Stimulated activated CD4-positive, alpha-beta T cell treated with anti-CD3 and anti-CD28 coated beads, Interleukin-2, amount 100 ng/mL, for 4 hours (primary cell): Measurements from ENCODE around the gene TNFAIP8L1.

ENCODE experiments used
- DNase-seq: peaks from one replicate; pipeline ENCODE4 v3.0.0-alpha.2; 2020; ENCODE audit warnings: low read depth

The TNFAIP8L1 gene

GRCh38 chr19:4649392-4650047 lies 10.2 kb downstream of the TNFAIP8L1 start:
- DNase-seq = no peak

GRCh38 chr19:4650159-4650558 lies 10.8 kb downstream of the TNFAIP8L1 start:
- DNase-seq = no peak

DNA sequence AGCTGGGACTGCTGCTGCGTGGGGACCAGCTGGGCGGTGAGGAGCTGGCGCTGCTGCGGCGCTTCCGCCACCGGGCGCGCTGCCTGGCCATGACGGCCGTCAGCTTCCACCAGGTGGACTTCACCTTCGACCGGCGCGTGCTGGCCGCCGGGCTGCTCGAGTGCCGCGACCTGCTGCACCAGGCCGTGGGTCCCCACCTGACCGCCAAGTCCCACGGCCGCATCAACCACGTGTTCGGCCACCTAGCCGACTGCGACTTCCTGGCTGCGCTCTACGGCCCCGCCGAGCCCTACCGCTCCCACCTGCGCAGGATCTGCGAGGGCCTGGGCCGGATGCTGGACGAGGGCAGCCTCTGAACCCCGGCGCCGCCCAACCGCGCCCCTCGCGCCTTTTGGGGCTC lies 12.8 kb downstream of the TNFAIP8L1 start:
- no peak for DNase-seq

DNA sequence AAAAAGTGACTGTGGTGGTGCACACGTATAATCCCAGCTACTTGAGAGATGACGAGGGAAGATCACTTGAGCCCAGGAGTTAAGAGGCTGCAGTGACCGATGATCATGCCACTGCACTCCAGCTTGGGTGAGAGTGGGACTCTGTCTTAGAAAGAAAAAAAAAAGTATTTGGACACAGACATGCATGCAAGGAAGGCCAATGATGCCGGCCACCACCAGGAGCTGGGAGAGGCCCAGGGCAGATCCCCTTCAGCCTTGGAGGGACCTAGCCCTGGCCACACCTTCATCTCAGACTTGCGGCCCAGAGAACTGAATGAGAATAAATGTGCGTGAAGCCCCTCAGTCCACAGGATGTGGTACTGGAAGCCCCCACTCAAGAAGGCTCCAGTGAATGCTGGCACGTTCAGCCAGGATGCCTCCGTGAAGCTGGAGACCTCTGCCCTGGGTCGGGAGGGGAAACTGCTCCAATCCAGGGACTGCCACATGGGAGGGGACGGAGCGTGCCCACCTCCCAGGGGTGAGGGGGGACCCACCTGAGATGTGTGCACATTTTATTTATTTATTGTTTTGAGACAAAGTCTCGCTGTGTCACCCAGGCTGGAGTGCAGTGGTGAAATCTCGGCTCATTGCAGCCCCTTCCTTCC lies 14.6 kb downstream of the TNFAIP8L1 start:
- no peak for DNase-seq

DNA sequence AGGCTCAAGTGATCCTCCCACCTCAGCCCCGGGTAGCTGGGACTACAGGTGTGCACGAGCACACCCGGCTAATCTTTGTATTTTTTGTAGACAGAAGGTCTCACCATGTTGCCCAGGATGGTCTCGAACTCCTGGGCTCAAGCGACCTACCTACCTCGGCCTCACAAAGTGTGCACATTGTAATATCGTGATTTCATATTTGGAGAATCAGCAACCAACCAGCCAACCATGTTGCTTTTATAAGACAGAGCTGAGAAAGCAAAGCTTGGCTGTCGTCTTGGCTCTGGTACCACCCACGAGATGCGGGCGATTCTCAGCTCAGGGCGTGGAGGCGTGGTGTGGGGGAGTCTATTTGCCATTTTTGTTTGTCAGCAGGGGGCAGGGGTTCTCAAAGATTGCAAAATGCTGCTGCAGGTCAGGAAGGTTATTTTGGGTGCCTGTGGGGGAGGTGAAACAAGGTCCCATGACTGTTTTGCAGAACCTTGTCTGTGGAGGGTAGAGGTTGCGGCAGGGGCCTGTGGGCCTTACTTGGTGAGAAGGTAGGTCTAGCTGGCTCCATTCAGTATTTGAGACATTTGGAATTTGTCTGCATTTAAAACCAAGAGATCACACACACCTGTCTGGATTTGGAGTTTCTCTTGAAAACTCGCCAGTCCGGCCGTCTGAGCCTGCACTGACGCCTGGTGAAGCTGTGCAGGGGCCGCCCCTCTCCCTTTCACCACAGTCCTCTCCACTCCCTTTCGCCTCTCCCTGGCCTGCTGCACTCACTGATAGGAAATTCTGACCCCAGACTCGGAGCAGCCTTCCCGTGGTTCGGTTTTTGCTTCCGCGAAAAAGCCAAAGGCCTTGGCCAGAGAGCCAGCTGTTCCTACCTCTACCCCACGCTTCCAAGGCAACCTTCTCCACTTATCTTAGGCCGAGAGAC lies 15.4 kb downstream of the TNFAIP8L1 start:
- no peak for DNase-seq

GRCh38 chr19:4656102-4656501 lies 16.8 kb downstream of the TNFAIP8L1 start:
- no peak for DNase-seq

- no peak for DNase-seq
Observed at GRCh38 chr19:4657262-4657661, 17.9 kb downstream of the TNFAIP8L1 start.

- DNase-seq = no peak
Observed at GRCh38 chr19:4657835-4658234, 18.5 kb downstream of the TNFAIP8L1 start.

DNA sequence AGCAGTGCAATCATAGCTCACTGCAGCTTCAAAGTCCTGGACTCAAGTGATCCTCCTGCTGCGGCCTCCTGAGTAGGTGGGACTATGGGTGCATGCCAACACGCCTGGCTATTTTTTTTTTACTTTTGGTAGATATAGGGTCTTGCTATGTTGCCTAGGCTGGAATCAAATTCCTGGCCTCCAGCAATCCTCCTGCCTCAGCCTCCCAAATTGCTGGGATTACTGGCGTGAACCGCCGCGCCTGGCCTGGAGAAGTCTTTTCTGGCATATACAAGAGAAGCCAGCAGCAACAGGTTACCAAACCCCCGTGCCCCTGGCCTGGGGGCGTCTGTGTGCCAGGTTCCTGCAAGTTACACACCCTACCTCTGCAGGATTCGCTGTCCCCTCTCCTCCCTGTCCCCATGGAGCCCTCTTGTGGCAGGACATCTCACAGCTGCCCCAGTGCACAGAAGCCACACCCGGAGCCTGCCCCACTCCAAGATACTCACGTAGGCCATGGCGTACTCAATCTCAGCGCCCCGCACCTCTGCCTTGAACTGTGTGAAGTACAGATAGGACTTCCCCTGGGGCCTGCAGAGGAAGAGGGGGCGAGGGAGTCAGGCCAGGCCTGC lies 21.0 kb downstream of the TNFAIP8L1 start:
- no peak for DNase-seq

GRCh38 chr19:4660993-4661392 lies 21.7 kb downstream of the TNFAIP8L1 start:
- DNase-seq = no peak

- DNase-seq = no peak
Observed at GRCh38 chr19:4662020-4662695, 22.8 kb downstream of the TNFAIP8L1 start.

DNA sequence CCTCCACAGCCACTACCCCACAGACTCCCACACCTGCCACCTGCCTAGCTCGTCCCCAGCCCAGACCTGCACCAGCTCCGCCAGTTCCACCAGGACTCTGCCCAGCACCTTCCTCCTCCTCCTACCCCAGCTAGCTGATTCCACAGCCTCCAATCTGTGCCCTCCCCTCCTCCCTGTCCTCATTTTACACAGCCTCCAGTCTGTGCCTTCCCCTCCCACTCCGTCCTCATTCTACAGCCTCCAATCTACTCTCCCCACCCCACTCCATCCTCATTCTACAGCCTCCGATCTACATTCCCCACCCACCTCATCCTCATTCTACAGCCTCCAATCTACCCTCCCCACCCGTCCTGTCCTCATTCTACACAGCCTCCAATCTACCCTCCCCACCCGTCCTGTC lies 23.5 kb downstream of the TNFAIP8L1 start:
- DNase-seq = no peak

GRCh38 chr19:4664642-4665041 lies 25.3 kb downstream of the TNFAIP8L1 start:
- no peak for DNase-seq

DNA sequence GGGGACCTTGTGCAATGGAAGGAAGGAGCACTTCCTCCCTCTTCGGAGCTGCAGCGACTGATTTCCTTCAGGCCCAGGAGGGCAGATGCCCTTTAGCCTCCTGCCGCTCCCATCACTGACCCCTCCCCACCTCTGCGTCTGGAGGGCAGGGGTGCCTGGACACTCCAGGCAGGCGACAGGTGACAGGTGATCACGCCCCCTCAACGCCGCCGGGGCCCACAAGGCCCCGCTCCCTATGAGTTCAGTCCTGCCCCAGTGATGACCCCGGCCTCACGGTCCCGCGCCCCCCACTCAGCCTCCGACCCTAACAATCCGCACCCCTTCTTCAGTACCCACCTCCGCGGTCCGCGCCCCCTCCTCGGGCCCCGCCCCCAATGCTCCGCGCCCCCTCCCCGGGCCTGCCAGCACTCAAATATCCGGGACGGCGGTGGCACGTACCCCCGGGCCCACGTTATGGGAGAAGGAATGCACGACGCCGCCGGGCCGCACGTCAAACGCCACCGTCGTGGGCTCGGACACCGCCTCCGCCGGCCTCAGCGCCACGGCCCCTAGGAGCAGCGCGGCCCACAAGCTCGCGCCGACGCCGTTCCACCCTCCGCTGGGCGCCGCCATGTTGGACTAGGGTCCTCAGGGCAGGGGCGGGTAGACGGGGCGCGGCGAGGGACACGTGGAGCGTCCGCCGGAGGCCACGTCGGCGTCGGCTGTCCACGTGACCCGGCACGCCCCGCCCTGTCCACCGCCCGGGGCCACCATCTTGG lies 30.6 kb downstream of the TNFAIP8L1 start, which contains the start of gene MYDGF:
Gene MYDGF (minus strand): TSS at position 620 of the 758 bp plus-strand sequence. CDS start 8 bp downstream, at position 612.
- peak; percentile 89 for DNase-seq

- DNase-seq = no peak
Observed at GRCh38 chr19:4671185-4671851, 32.0 kb downstream of the TNFAIP8L1 start.

- DNase-seq = no peak
Observed at GRCh38 chr19:4673216-4673615, 33.9 kb downstream of the TNFAIP8L1 start.

DNA sequence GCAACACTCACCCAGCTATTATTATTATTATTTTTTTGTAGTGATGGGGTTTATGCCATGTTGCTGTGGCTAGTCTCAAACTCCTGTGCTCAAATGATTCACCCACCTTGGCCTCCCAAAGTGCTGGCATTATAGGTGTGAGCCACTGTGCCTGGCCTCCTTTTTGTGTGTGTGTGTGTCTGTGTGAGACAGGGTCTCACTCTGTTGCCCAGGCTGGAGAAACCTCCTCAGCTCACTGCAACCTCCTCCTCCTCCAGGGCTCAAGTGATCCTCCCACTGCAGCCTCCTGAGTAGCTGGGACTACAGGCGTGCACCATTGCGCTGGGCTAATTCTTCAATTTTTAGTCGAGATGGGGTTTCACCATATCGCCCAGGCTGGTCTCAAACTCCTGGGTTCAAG lies 34.4 kb downstream of the TNFAIP8L1 start:
- DNase-seq = no peak

GRCh38 chr19:4675346-4675745 lies 36.0 kb downstream of the TNFAIP8L1 start:
- no peak for DNase-seq

DNA sequence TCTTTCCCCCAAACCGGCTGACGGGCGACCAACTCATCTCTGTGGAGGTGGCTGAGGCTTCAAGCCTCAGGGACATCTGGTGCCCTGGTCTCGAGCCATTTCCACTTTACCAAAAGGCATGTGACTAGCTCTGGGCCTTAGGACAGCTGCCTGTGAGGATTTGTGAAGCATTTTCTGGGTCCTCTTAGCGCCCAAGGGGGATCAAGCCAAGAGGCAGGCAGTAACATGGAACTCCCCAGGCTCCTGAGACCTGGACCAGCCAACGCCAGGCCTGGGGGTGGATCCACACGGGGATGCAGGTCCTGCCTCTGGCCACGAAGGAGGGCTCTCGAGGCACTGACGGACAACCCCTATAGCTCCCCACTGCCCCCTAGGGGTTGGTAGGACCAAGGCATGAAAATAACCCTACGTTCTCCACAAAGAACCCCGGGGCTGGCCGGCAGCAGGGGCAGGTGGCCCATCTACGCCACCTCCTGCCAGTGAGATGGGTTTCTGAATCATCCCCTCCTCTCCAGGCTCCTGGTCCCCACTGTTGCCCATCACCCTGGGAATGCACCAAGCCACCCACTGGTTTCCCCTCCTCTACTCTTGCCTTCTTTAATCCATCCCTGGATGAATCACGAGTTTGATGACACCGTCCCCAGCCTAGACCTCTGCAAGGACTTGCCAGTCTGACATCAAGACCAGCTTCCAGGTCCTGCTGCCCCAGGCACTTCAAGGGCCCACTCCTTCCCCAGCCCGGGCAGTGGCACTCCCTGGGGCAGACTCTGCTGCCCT lies 37.8 kb downstream of the TNFAIP8L1 start:
- DNase-seq = no peak
